Endodermal cell (in vitro differentiated cells): ENCODE data around the gene RNF144A. TPM values are rescaled to one million over a fixed set of nuclear protein-coding genes. Genes with fewer than 3 reads are reported as not detected.

Source experiments
- DNase-seq: peaks from one replicate; pipeline ENCODE4 v3.0.0-alpha.2; 2017
- H3K27ac ChIP-seq: 2 replicates; pipeline ENCODE4 v1.5.1; 2013; ENCODE audit warnings: mild to moderate bottlenecking, low read depth, low read length, moderate library complexity
- H3K27me3 ChIP-seq: 2 replicates; pipeline ENCODE4 v1.6.1; 2013; ENCODE audit warnings: mild to moderate bottlenecking, low read length, moderate library complexity; ENCODE audit not compliant: insufficient read depth, control insufficient read depth, poor library complexity, severe bottlenecking
- H3K36me3 ChIP-seq: 2 replicates; pipeline ENCODE4 v1.7.0; 2013; ENCODE audit warnings: mild to moderate bottlenecking, low read length, moderate library complexity; ENCODE audit not compliant: control insufficient read depth, insufficient read depth
- H3K4me1 ChIP-seq: one replicate; pipeline ENCODE4 v1.7.0; 2013; ENCODE audit warnings: low read length; ENCODE audit not compliant: control insufficient read depth, insufficient read depth
- H3K4me3 ChIP-seq: 2 replicates; pipeline ENCODE4 v1.5.1; 2013; ENCODE audit warnings: mild to moderate bottlenecking, low read length, moderate library complexity
- H3K9ac ChIP-seq: 2 replicates; pipeline ENCODE4 v1.6.1; 2013; ENCODE audit warnings: mild to moderate bottlenecking, low read length, moderate library complexity; ENCODE audit not compliant: poor library complexity, severe bottlenecking; ENCODE audit errors: extremely low read depth
- H3K9me3 ChIP-seq: 2 replicates; pipeline ENCODE4 v1.6.1; 2013; ENCODE audit warnings: mild to moderate bottlenecking, low read length, moderate library complexity; ENCODE audit not compliant: control insufficient read depth
- H3K27ac Mint-ChIP-seq: 2 replicates; pipeline ENCODE4 v1.8.0; 2020; ENCODE audit warnings: mixed read lengths
- H3K27me3 Mint-ChIP-seq: 2 replicates; pipeline ENCODE4 v1.8.0; 2021; ENCODE audit warnings: mild to moderate bottlenecking, mixed read lengths; ENCODE audit not compliant: insufficient read depth
- H3K36me3 Mint-ChIP-seq: 2 replicates; pipeline ENCODE4 v1.8.0; 2020; ENCODE audit warnings: low read depth, mixed read lengths
- H3K4me1 Mint-ChIP-seq: 2 replicates; pipeline ENCODE4 v1.8.0; 2020; ENCODE audit warnings: mixed read lengths
- H3K4me3 Mint-ChIP-seq: 2 replicates; pipeline ENCODE4 v1.8.0; 2020; ENCODE audit warnings: mild to moderate bottlenecking, moderate library complexity, mixed read lengths
- H3K9me3 Mint-ChIP-seq: 2 replicates; pipeline ENCODE4 v1.8.0; 2020; ENCODE audit warnings: mild to moderate bottlenecking, mixed read lengths
- WGBS, 2 experiments: methylation state at CpG; one replicate each; pipeline versions ENCODE4 v1.1.5 to v1.1.7; 2013; ENCODE audit warnings: missing lambda C conversion rate in 2 of 2, mixed read lengths in 1 of 2; ENCODE audit not compliant: insufficient coverage in 1 of 2, insufficient read length in 1 of 2; 5-methylcytosine and 5-hydroxymethylcytosine counted together
- total RNA-seq, 2 donors: library from RNA; stranded (reverse); fragmentation: NEBNext Ultra II Directional in 1 of 2; extraction: Animal tissue kit (Norgen Biotek cat#: 25700) in 1 of 2; gene quantifications; 2 replicates in 1 of 2; 3 replicates in 1 of 2; pipeline ENCODE4 v1.2.1, GENCODE V29; 2021
- TF ChIP-seq, protein P1 (sequence below): fragments of 200-600 bp; sonication (generic); conservative IDR thresholded peaks from 2 replicates; pipeline ENCODE4 v1.5.0; 2021; ENCODE audit warnings: antibody characterized with exemption, mild to moderate bottlenecking

The RNF144A gene
- total RNA-seq, 2 donors from 2014 or later, result 12.4 to 26.0 TPM

DNA sequence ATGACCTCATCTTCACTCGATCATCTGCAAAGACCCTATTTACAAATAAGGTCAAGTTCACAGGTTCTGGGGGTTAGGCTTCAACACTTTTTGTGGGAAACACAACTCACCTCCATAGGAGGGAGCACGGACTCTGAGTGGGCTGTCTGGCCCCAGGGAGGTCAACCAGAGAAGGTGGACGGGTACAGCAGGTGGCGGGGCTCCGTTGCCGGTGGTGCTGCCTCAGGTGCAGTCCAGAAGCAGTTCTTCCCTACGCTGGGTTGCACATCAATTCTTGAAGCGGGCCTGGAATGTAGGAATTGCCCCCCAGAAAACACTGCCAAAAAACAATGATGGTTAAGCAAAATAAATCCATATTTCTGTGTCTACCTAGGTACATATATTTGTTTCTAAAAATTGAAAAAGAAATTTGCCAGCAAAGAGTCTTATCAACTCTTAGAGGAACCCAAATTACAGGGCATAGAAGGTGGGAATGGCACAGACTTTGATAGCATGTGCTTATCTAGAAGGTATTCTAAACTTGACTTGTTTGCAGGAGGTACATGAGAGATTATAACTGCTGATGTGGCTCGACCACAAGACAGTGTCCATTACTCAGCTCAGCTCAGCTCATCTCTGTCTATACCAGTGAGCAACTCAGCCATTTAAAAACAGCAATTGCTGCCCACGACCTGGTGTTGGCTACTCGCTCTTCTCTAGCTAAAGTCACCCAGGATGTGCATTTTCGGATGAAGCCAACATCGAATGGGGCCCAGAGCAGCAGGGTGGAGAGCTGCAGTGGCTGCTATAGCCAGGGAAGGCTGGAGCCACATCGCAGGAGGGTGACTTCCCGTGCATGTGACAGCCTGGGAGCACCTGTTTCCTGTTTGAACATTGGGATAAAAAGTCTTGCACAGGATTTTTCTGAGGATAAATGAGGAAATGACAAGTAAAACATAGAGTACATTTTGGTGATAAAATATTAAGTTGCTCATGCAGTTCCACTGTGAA, 128.7 kb downstream of the RNF144A start:
- Histone ChIP-seq H3K9me3 (no peaks in the 10 kb centered on the region), H3K4me1 (no peaks in the 10 kb centered on the region), H3K27ac (no peak overlapping the region), H3K9ac (no peak overlapping the region), H3K27me3 (no peaks in the 10 kb centered on the region), H3K36me3 (no peaks in the 10 kb centered on the region), H3K4me3 (no peak overlapping the region)
- peaks cover 4% of the 10 kb centered on the region for H3K4me1 Mint-ChIP-seq
- peaks cover under 1% of the 10 kb centered on the region for H3K27me3 Mint-ChIP-seq
- no peaks in the 10 kb centered on the region for H3K36me3 Mint-ChIP-seq
- no peaks in the 10 kb centered on the region for H3K9me3 Mint-ChIP-seq
- 92 to 95% methylated on average over 14 to 15 of the region's 15 CpGs for WGBS, 2 experiments
- no peak overlapping the region for H3K27ac Mint-ChIP-seq
- TF ChIP-seq, protein P1, sequence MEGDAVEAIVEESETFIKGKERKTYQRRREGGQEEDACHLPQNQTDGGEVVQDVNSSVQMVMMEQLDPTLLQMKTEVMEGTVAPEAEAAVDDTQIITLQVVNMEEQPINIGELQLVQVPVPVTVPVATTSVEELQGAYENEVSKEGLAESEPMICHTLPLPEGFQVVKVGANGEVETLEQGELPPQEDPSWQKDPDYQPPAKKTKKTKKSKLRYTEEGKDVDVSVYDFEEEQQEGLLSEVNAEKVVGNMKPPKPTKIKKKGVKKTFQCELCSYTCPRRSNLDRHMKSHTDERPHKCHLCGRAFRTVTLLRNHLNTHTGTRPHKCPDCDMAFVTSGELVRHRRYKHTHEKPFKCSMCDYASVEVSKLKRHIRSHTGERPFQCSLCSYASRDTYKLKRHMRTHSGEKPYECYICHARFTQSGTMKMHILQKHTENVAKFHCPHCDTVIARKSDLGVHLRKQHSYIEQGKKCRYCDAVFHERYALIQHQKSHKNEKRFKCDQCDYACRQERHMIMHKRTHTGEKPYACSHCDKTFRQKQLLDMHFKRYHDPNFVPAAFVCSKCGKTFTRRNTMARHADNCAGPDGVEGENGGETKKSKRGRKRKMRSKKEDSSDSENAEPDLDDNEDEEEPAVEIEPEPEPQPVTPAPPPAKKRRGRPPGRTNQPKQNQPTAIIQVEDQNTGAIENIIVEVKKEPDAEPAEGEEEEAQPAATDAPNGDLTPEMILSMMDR, result no peak
- no peak overlapping the region for H3K4me3 Mint-ChIP-seq
- DNase-seq, result no peak

DNA sequence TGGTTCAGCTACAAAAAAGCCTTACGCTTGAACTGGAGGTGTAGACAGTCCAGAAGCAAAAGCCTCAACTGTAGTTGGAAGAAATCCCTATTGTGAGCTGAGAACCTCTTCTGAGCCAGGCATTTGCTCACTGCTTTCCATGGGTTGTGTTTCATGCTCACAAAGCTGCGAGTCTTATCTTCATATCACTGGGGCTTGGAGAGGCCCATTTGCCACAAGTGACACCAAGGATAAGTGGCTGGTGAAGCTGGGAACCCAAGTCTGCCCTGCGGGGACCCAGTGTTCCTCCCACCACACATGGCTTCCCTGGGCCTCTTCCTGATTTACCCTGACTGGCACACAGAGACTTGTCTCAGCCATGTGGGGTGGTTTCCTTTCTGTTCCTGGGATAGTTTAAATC, 130.4 kb downstream of the RNF144A start:
- Histone ChIP-seq H3K27me3 (no peaks in the 10 kb centered on the region), H3K36me3 (no peaks in the 10 kb centered on the region), H3K9ac (no peak overlapping the region), H3K4me3 (no peak overlapping the region), H3K4me1 (no peaks in the 10 kb centered on the region), H3K27ac (no peak overlapping the region), H3K9me3 (no peaks in the 10 kb centered on the region)
- H3K4me1 Mint-ChIP-seq, result peaks cover 4% of the 10 kb centered on the region
- WGBS, 2 experiments, result 98 to 100% methylated on average over 2 to 3 of the region's 3 CpGs
- no peaks in the 10 kb centered on the region for H3K9me3 Mint-ChIP-seq
- H3K27me3 Mint-ChIP-seq, result peaks cover 6% of the 10 kb centered on the region
- H3K4me3 Mint-ChIP-seq, result no peak overlapping the region
- no peak overlapping the region for H3K27ac Mint-ChIP-seq
- TF ChIP-seq, protein P1, result no peak
- no peak for DNase-seq
- H3K36me3 Mint-ChIP-seq, result no peaks in the 10 kb centered on the region

DNA sequence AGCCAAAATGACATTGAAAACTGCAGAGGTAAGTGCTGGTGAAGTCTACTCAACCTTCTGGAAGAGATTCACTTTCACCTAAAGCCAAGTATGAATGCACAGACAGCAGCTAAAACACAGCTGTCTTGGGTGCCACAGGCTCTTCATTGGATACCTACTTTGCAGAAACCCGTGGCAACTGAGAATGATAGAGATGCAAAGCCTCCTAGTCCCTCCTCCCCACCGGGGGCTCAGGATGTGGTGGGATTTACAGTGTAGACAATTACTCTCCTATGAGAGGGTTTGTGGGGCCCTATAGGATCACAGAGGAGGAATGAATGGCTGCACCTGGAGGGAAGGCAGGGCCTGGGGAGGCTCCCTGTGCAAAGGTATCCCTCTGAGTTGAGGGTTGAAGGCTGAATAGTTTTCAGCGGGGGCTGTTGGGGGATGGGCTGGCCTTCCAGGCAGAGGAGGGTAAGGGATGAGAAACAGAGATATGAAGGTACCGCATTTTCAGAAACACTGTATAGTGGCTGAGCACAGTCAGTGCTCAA, 131.6 kb downstream of the RNF144A start:
- Histone ChIP-seq H3K27me3 (no peaks in the 10 kb centered on the region), H3K4me3 (no peak overlapping the region), H3K36me3 (no peaks in the 10 kb centered on the region), H3K9ac (no peak overlapping the region), H3K27ac (no peak overlapping the region), H3K9me3 (no peaks in the 10 kb centered on the region), H3K4me1 (no peaks in the 10 kb centered on the region)
- peaks cover 4% of the 10 kb centered on the region for H3K4me1 Mint-ChIP-seq
- no peak overlapping the region for H3K27ac Mint-ChIP-seq
- 81 to 83% methylated on average over 4 of the region's 4 CpGs for WGBS, 2 experiments
- no peak for DNase-seq
- no peaks in the 10 kb centered on the region for H3K9me3 Mint-ChIP-seq
- TF ChIP-seq, protein P1, result no peak
- no peaks in the 10 kb centered on the region for H3K36me3 Mint-ChIP-seq
- peaks cover 6% of the 10 kb centered on the region for H3K27me3 Mint-ChIP-seq
- no peak overlapping the region for H3K4me3 Mint-ChIP-seq
